ENCODE results near the gene SULT2B1. TPM values are rescaled to one million over a fixed set of nuclear protein-coding genes. Genes with fewer than 3 reads are reported as not detected.

SULT2B1 gene
- total and polyA plus RNA-seq, 4 donors: 0.14 to 0.24 TPM; not detected in 2

DNA sequence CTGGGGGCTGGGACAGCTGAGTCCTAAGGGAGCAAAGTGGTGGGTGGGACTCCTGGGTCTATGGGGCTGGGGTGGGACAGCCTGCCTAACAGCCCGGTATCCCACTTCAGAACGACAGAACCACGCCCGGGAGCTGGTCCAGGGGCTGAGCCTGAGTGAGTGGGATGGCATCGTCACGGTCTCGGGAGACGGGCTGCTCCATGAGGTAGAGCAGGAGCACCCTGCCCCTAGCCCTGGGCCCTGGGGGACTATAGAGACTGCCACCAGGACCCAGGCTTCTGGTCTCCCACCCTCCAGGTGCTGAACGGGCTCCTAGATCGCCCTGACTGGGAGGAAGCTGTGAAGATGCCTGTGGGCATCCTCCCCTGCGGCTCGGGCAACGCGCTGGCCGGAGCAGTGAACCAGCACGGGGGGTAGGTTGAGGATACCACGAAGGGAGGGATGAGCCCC lies 75.9 kb downstream of the SULT2B1 start:
- Histone ChIP-seq H3K27me3 (ENCODE audit: control insufficient read depth in 4 of 4, insufficient read depth in 4 of 4, low read length in 3 of 4) (no peaks in the 10 kb centered on the region), H3K4me1 (ENCODE audit: control insufficient read depth in 4 of 4, insufficient read depth in 4 of 4, low read length in 3 of 4) (peaks cover 12 to 67% (median 39%) of the 10 kb centered on the region in 4 donors), H3K4me3 (ENCODE audit: low read depth in 1 of 3, low read length in 3 of 3) (no peak overlapping the region), H3K9me3 (ENCODE audit: control insufficient read depth in 4 of 4, low read length in 3 of 4) (no peaks in the 10 kb centered on the region), H3K27ac (ENCODE audit: low read depth in 1 of 2, low read length in 2 of 2) (no peak overlapping the region), H3K36me3 (ENCODE audit: control insufficient read depth in 4 of 4, insufficient read depth in 3 of 4, low read depth in 1 of 4, low read length in 3 of 4) (peaks cover 0 to 7% (median 1%) of the 10 kb centered on the region in 4 donors), H3K9ac (ENCODE audit: low read depth in 1 of 2, low read length in 2 of 2) (no peak overlapping the region)
- DNase-seq (ENCODE audit: low spot score): peak; percentile 32
- WGBS: 92% methylated on average over 17 of the region's 17 CpGs
- TF ChIP-seq, protein P1, sequence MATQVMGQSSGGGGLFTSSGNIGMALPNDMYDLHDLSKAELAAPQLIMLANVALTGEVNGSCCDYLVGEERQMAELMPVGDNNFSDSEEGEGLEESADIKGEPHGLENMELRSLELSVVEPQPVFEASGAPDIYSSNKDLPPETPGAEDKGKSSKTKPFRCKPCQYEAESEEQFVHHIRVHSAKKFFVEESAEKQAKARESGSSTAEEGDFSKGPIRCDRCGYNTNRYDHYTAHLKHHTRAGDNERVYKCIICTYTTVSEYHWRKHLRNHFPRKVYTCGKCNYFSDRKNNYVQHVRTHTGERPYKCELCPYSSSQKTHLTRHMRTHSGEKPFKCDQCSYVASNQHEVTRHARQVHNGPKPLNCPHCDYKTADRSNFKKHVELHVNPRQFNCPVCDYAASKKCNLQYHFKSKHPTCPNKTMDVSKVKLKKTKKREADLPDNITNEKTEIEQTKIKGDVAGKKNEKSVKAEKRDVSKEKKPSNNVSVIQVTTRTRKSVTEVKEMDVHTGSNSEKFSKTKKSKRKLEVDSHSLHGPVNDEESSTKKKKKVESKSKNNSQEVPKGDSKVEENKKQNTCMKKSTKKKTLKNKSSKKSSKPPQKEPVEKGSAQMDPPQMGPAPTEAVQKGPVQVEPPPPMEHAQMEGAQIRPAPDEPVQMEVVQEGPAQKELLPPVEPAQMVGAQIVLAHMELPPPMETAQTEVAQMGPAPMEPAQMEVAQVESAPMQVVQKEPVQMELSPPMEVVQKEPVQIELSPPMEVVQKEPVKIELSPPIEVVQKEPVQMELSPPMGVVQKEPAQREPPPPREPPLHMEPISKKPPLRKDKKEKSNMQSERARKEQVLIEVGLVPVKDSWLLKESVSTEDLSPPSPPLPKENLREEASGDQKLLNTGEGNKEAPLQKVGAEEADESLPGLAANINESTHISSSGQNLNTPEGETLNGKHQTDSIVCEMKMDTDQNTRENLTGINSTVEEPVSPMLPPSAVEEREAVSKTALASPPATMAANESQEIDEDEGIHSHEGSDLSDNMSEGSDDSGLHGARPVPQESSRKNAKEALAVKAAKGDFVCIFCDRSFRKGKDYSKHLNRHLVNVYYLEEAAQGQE (IDR thresholded peaks at IDR 0.05): no peak
- TF ChIP-seq RAD21 (IDR thresholded peaks at IDR 0.05) (no peak), CTCF (IDR thresholded peaks at IDR 0.05; ENCODE audit: low read depth, low read length, missing input control) (no peak), YY1 (IDR thresholded peaks at IDR 0.05) (no peak), HNF4G (IDR thresholded peaks at IDR 0.05) (no peak), ZBTB33 (IDR thresholded peaks at IDR 0.05) (no peak)
- TF ChIP-seq, protein P2, sequence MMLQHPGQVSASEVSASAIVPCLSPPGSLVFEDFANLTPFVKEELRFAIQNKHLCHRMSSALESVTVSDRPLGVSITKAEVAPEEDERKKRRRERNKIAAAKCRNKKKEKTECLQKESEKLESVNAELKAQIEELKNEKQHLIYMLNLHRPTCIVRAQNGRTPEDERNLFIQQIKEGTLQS (IDR thresholded peaks at IDR 0.05): no peak

DNA sequence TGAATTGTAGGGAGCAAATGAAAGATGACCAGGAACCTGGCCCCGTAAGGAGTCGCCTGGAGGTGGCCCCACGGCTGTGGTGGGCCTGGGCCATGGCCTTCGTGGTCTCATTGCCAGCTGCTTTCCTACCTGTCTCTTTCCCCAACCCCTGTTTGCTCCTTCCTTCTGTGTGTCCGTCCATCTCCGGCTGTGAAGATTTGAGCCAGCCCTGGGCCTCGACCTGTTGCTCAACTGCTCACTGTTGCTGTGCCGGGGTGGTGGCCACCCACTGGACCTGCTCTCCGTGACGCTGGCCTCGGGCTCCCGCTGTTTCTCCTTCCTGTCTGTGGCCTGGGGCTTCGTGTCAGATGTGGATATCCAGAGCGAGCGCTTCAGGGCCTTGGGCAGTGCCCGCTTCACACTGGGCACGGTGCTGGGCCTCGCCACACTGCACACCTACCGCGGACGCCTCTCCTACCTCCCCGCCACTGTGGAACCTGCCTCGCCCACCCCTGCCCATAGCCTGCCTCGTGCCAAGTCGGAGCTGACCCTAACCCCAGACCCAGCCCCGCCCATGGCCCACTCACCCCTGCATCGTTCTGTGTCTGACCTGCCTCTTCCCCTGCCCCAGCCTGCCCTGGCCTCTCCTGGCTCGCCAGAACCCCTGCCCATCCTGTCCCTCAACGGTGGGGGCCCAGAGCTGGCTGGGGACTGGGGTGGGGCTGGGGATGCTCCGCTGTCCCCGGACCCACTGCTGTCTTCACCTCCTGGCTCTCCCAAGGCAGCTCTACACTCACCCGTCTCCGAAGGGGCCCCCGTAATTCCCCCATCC lies 76.7 kb downstream of the SULT2B1 start:
- no peaks in the 10 kb centered on the region for H3K9me3 ChIP-seq (ENCODE audit: control insufficient read depth in 4 of 4, low read length in 3 of 4)
- H3K36me3 ChIP-seq (ENCODE audit: control insufficient read depth in 4 of 4, insufficient read depth in 3 of 4, low read depth in 1 of 4, low read length in 3 of 4): peaks cover 0 to 7% (median 1%) of the 10 kb centered on the region in 4 donors
- H3K9ac ChIP-seq (ENCODE audit: low read depth in 1 of 2, low read length in 2 of 2): no peak overlapping the region
- peak; percentile 35 for DNase-seq (ENCODE audit: low spot score)
- WGBS: 75% methylated on average over 34 of the region's 34 CpGs
- no peaks in the 10 kb centered on the region for H3K27me3 ChIP-seq (ENCODE audit: control insufficient read depth in 4 of 4, insufficient read depth in 4 of 4, low read length in 3 of 4)
- no peak overlapping the region for H3K4me3 ChIP-seq (ENCODE audit: low read depth in 1 of 3, low read length in 3 of 3)
- peak overlapping the region; percentile 18 to 39 for H3K27ac ChIP-seq (ENCODE audit: low read depth in 1 of 2, low read length in 2 of 2)
- H3K4me1 ChIP-seq (ENCODE audit: control insufficient read depth in 4 of 4, insufficient read depth in 4 of 4, low read length in 3 of 4): peaks cover 12 to 69% (median 41%) of the 10 kb centered on the region in 4 donors
- no peak for TF ChIP-seq RAD21 (IDR thresholded peaks at IDR 0.05)
- TF ChIP-seq JUND (IDR thresholded peaks at IDR 0.05): no peak
- TF ChIP-seq NR2F2 (IDR thresholded peaks at IDR 0.05): no peak
- TF ChIP-seq FOXA2 (IDR thresholded peaks at IDR 0.05): no peak
- TF ChIP-seq HNF4A (conservative IDR thresholded peaks at IDR 0.05): no peak
- no peak for TF ChIP-seq SP1 (IDR thresholded peaks at IDR 0.05)
- no peak for TF ChIP-seq ZBTB33 (IDR thresholded peaks at IDR 0.05)
- TF ChIP-seq TAF1 (conservative IDR thresholded peaks at IDR 0.05): no peak
- no peak for TF ChIP-seq YY1 (IDR thresholded peaks at IDR 0.05)
- no peak for TF ChIP-seq RXRA (IDR thresholded peaks at IDR 0.05)
- no peak for TF ChIP-seq GABPA (IDR thresholded peaks at IDR 0.05 in 1 of 2, conservative IDR thresholded peaks at IDR 0.05 in 1 of 2)
- TF ChIP-seq EGR1 (IDR thresholded peaks at IDR 0.05; ENCODE audit: low read depth in 2 of 2): no peak
- TF ChIP-seq, protein P1 (IDR thresholded peaks at IDR 0.05): no peak
- no peak for TF ChIP-seq HNF4G (IDR thresholded peaks at IDR 0.05)
- TF ChIP-seq, protein P2 (IDR thresholded peaks at IDR 0.05): no peak

Data from liver (tissue), 9 donors.